Esophagus squamous epithelium (tissue), 4 donors: Measurements from ENCODE around the gene LRRC4C.

Experiments
- POLR2A ChIP-seq, 4 donors: fragments of 450-650 bp; IDR thresholded peaks; one replicate each; pipeline ENCODE4 v1.6.1; 2017; ENCODE audit warnings: antibody characterized with exemption in 4 of 4, mild to moderate bottlenecking in 4 of 4, moderate library complexity in 3 of 4
- TF ChIP-seq, protein P1 (sequence below), 6 experiments: fragments of 450-650 bp in 4 of 6; fragments of 200-600 bp in 2 of 6; sonication (generic) in 2 of 6; IDR thresholded peaks; one replicate each; pipeline ENCODE4 v1.5.1; 2016 to 2019; ENCODE audit warnings: antibody characterized with exemption in 6 of 6, mild to moderate bottlenecking in 4 of 6, moderate library complexity in 4 of 6

DNA sequence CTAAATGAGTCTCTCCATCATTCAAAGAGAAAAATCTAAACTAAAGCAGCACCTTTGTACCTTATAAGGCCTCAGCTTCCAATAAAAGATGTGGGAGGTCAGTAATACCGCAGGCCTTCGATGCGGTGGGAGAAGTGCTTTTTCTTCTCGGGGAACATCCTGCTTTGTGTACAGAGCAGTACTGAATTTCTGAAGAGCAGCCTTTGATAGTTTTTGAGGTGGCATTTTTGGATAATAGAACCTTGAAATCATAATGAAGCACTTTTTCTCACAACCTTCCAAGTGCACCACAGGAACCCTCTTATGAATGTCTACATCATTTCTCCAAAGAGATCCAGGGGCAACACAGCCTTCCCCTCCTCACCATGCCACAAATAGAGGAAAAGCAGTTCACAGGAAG is 39.6 kb downstream of the LRRC4C start:
- no peak for TF ChIP-seq POLR2A (IDR thresholded peaks at IDR 0.05)
- TF ChIP-seq, protein P1, sequence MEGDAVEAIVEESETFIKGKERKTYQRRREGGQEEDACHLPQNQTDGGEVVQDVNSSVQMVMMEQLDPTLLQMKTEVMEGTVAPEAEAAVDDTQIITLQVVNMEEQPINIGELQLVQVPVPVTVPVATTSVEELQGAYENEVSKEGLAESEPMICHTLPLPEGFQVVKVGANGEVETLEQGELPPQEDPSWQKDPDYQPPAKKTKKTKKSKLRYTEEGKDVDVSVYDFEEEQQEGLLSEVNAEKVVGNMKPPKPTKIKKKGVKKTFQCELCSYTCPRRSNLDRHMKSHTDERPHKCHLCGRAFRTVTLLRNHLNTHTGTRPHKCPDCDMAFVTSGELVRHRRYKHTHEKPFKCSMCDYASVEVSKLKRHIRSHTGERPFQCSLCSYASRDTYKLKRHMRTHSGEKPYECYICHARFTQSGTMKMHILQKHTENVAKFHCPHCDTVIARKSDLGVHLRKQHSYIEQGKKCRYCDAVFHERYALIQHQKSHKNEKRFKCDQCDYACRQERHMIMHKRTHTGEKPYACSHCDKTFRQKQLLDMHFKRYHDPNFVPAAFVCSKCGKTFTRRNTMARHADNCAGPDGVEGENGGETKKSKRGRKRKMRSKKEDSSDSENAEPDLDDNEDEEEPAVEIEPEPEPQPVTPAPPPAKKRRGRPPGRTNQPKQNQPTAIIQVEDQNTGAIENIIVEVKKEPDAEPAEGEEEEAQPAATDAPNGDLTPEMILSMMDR (IDR thresholded peaks at IDR 0.05), result no peak
